M059J (cell line): Measurements from ENCODE around the gene IGSF21. TPM values are rescaled to one million over a fixed set of nuclear protein-coding genes. Genes with fewer than 3 reads are reported as not detected.

ENCODE experiments used
- DNase-seq: peaks from one replicate; pipeline ENCODE4 v3.0.0-alpha.2; 2012; ENCODE audit warnings: low read depth
- total RNA-seq: library from RNA; depleted of rRNA; stranded (reverse); fragments of >200 nt; shearing (Covaris generic); gene quantifications from 2 replicates; pipeline ENCODE4 v1.2.3, GENCODE V29; 2014

IGSF21 gene
- total RNA-seq, 1 experiment from 2014 or later = not detected

DNA sequence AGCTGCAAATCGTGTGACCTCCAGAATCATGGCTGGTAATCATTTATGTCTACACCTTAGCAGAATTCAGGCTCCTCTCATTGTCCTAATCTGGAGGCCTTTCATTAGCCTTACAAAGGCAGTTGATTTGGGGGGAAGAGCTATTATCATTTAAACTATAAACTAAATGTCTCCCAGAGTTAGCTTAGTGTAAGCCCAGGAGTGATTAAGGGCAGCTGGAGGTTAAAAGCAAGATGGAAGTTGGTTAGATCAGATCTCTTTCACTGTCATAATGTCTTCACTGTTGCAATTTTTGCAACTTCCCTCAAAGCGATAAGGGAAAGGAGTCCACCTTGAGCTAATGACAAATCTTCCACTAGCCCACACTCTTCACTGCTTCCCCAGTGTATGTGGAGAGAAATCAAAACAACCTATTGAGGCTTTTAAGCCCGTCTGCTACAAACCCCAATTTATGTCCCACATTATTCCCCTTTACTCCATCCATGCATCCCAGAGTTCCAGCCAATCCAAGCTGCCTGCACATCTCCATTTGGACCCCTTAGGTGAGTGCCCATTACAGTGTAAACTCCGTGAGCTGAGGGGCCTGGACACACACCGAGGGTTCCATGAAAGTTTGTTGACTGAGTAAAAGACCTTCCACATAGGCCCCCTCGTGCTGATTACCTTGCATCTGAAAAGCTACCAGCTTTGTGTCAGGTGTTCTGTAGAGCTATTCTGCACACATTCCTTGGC is 311.7 kb downstream of the IGSF21 start:
- no peak for DNase-seq

DNA sequence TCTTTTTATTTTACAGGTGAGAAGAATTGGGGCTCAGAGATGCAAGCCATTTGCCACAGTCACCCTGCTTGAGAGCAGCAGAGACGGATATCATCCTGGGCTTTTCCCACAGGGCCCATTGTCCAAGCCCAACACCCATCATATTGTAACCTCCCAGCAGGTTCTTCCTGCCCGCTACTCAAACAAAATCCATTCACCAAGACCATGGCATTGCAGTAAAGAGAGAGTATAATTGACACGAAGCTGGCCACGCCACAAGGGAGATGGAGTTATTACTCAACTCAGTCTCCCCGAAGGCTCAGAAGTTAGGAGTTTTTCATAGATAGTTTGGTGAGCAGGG is 312.2 kb downstream of the IGSF21 start:
- no peak for DNase-seq

DNA sequence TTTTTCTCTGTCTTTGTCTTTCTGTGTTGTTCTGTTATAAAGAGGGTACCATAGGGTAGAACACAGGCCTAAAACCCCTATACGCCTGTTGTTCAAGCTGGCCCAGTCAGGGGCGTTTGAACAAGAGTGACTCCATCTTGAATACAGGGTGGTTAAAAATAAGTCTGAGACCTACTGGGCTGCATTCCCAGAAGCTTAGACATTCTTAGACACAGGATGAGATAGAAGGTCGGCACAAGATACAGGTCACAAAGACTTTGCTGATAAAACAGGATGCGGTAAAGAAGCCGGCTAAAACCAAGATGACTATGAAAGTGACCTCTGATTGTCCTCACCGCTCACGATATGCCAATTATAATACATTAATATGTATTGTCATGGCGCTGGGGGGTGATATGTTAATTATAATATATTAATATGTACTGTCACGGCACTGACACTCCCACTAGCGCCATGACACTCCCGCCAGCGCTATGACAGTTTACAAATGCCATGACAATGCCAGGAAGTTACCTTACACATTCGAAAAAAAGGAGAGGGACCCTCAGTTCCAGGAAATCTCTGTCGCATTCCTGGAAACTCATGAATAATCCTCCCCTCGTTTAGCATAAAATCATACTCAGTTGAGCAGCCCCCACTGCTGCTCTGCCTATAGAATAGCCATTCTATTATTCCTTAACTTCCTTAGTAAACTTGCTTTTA is 314.6 kb downstream of the IGSF21 start:
- DNase-seq = no peak

DNA sequence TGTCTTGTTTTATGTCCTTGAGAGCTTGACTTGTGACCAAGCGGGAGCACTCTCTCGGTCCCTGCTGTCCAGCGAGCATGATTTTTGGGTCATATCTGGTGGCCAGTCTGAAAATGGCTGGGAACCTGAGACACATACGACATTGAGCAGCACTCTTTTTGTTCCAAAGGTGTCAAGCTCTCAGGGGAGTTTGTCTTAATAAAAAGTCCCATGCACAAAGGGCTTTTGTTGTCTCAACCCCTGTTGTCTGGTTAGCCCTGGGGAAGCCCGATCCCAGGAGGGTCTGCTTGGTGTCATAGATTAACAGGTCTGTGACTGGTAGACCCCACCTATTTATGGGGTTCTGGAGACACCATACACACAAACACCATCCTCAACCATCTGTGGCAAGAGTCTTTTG is 315.4 kb downstream of the IGSF21 start:
- no peak for DNase-seq

DNA sequence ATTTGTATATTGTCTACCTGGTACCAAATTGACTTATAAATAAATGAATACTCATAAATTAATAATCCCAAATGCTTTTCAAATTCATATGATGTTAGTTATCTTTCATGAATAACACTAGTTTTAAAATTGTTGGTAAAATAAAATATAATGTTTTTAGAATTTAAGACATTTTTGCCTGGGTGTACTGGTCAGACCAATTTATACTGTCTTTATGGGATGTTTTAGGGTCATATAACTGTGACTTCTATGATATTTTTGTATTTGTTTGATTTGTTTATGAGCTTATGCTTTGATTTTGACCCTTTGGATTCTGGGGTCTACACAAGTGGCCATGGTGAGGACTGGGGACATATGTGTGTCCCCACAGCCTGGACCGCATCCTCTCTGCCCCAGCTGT is 319.0 kb downstream of the IGSF21 start:
- DNase-seq = no peak
